OCI-LY1 (cell line): ENCODE results near the gene CST8.

ENCODE experiments used
- CTCF ChIP-seq: fragments of 200-600 bp; sonication (generic), shearing (Covaris generic); IDR thresholded peaks from 2 replicates; pipeline ENCODE4 v1.5.1; 2017; ENCODE audit warnings: mild to moderate bottlenecking, antibody characterized with exemption, low read length, moderate library complexity, mixed read lengths
- EZH2 ChIP-seq: fragments of 200-600 bp; sonication (generic), shearing (Covaris generic); IDR thresholded peaks from 2 replicates; pipeline ENCODE4 v1.8.0; 2017; ENCODE audit warnings: borderline replicate concordance, mixed run types, mild to moderate bottlenecking, antibody characterized with exemption, low read length, moderate library complexity, mixed read lengths

- no peak for TF ChIP-seq CTCF
- TF ChIP-seq EZH2: no peak
Observed at GRCh38 chr20:23492292-23492691, 1.4 kb downstream of the CST8 start.
